ENCODE results near the gene NRG3.
A peak's percentile ranks its signal among the peaks of the same experiment; 100 is the strongest.

DNA sequence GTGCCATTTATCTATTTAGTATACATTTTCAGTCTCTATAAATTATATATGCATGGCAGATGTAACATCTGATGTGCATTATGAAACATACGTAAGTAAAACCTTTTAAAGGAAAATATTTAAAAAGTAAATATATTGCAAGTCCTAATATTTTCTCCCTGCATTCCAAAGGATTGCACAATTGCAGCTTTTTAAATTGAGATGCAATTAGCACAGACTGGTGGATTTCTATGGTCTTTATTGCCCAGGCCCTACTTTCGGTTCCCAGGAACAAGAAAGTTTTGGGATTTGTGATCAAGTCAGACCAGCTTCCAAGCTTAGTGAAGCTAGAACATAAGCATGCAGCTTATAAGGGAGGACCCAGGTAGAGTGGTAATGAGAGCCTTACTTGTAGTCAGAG, 337.8 kb downstream of the NRG3 start:
- no peak for TF ChIP-seq ZNF274 (IDR thresholded peaks at IDR 0.05; ENCODE audit: borderline replicate concordance, extremely low read depth, low read length)
- no peak for TF ChIP-seq CBX5 (IDR thresholded peaks at IDR 0.05; ENCODE audit: low read depth, low read length)
- no peak for TF ChIP-seq POLR2A (IDR thresholded peaks at IDR 0.05; ENCODE audit: control extremely low read depth in 1 of 2, low read depth in 2 of 2, low read length in 2 of 2)
- TF ChIP-seq CEBPB (IDR thresholded peaks at IDR 0.05; ENCODE audit: low read depth, low read length): peak; percentile 64; the same call in 1 of the 2 replicates
- TF ChIP-seq EZH2 (IDR thresholded peaks at IDR 0.05; ENCODE audit: low read depth, low read length, severe bottlenecking): no peak
- TF ChIP-seq, protein P1, sequence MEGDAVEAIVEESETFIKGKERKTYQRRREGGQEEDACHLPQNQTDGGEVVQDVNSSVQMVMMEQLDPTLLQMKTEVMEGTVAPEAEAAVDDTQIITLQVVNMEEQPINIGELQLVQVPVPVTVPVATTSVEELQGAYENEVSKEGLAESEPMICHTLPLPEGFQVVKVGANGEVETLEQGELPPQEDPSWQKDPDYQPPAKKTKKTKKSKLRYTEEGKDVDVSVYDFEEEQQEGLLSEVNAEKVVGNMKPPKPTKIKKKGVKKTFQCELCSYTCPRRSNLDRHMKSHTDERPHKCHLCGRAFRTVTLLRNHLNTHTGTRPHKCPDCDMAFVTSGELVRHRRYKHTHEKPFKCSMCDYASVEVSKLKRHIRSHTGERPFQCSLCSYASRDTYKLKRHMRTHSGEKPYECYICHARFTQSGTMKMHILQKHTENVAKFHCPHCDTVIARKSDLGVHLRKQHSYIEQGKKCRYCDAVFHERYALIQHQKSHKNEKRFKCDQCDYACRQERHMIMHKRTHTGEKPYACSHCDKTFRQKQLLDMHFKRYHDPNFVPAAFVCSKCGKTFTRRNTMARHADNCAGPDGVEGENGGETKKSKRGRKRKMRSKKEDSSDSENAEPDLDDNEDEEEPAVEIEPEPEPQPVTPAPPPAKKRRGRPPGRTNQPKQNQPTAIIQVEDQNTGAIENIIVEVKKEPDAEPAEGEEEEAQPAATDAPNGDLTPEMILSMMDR (IDR thresholded peaks at IDR 0.05; ENCODE audit: control extremely low read depth in 1 of 3, insufficient read depth in 1 of 3, low read depth in 1 of 3, low read length in 3 of 3): no peak
- TF ChIP-seq JUN (IDR thresholded peaks at IDR 0.05; ENCODE audit: low read depth, low read length): no peak
- TF ChIP-seq GTF2F1 (IDR thresholded peaks at IDR 0.05; ENCODE audit: borderline replicate concordance, low read depth, low read length): no peak
- TF ChIP-seq RFX5 (IDR thresholded peaks at IDR 0.05; ENCODE audit: borderline replicate concordance, low read depth, low read length): no peak
- TF ChIP-seq NRF1 (IDR thresholded peaks at IDR 0.05; ENCODE audit: low read depth, low read length): no peak
